SH-SY5Y (cell line): ENCODE data around the gene KRT73.

Source experiments
- GATA2 ChIP-seq: IDR thresholded peaks from 2 replicates; pipeline ENCODE4 v1.6.1; 2011; ENCODE audit warnings: mild to moderate bottlenecking, low read depth, low read length
- GATA3 ChIP-seq: IDR thresholded peaks from 2 replicates; pipeline ENCODE4 v1.6.1; 2011; ENCODE audit warnings: low read depth, mild to moderate bottlenecking, low read length, moderate library complexity

KRT73 gene

DNA sequence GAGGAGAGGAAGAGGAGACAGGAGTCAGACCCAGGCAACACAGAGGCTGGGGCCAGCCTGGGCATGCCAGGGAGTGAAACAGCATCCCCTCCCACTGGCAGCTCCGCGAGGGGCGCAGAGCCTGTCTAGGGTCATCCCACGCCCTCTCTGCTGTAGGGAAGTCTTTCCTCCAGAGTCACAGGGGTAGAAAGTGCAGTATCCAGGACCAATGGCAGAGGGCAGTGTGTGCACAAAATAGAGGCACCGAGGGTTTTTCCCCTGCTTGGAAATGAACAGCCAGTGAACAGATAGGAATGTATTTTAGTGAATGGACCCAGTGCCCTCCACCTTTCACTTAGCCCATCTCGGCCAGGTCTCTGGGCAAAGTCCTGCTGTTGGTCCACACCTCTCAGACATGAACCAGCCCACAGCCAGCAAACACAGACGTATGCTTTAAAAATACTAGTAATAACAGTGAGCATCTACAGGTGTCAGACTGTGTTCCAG, 35.3 kb downstream of the KRT73 start:
- TF ChIP-seq GATA2 = no peak
- TF ChIP-seq GATA3 = no peak

DNA sequence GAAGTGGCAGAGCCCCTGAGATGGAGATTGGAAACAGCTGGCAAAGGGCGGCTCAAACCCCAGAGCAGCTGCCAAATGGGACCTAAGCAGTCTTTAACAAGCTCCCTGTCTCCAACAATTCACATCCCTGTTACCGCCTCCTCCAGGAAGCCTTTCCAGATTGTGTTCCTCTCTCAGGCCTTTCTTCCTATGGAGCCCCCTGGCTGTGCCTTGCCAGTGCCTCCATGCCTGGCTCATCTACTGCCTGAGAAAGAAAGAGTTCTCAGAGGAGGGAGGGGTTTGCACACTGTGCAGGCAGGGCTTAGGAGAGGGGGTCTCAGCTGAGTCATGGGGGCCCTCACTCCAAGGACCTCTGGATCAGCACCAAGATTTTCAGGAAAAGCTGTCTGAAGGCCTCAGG, 35.9 kb downstream of the KRT73 start:
- TF ChIP-seq GATA2 = no peak
- TF ChIP-seq GATA3 = no peak

DNA sequence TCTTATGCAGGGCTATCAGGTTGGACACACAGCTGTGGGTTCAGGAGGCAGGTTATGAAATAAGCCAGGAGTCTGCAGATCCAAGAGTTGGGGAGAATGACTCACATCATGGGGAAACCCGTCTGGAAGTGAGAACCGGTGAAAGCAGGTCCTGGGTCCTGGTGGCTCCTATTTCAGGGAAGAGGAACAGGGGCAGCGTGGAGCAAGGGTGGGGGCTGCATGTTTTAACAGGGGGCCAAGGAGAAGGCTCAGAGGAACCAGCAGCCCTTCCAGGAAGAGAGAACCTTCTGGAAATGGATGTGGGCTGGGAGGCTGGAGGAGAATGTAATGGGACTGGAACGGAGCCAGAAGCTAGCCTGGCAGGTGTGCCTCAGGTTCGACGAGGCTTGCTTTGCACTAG, 36.9 kb downstream of the KRT73 start:
- TF ChIP-seq GATA2 = no peak
- TF ChIP-seq GATA3 = no peak

DNA sequence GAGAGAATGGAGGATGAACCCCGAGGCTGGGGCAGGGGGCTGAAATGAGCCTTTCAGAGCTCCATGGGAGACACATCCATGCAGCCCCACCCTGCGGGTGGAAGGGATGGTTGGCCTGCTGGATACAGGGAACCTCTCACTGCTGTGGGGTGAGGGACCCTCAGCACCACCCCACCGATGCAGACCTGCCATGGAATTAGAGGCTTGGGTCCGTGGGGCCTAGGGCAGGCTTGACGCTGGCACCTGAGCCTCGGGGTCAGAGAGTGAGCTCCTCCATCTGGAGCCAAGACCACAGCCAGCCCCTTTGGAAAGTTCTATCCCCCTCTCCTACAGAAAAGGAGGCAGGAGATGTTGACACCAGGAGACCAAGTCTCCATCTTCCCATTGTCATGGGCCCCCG, 37.3 kb downstream of the KRT73 start:
- no peak for TF ChIP-seq GATA2
- no peak for TF ChIP-seq GATA3

DNA sequence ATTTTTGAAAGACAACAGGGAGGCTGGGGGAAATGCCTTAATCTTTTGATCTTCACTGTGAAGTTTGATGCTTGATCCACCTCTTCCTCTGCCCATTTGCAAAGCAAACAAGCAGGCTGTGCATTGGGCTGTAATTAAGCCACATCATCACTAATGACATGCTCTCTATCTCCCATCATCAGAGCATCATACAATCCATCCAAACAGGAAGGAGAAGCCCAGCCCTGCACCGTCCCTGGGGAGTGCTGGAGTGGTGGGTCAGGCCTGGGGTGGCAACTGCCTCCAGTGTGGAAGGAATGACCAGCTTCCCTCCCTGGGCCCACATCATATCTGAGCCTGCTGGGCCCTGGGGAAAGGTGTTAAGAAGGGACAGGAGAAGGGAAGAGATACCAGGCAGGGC, 37.9 kb downstream of the KRT73 start:
- no peak for TF ChIP-seq GATA3
- TF ChIP-seq GATA2 = no peak

DNA sequence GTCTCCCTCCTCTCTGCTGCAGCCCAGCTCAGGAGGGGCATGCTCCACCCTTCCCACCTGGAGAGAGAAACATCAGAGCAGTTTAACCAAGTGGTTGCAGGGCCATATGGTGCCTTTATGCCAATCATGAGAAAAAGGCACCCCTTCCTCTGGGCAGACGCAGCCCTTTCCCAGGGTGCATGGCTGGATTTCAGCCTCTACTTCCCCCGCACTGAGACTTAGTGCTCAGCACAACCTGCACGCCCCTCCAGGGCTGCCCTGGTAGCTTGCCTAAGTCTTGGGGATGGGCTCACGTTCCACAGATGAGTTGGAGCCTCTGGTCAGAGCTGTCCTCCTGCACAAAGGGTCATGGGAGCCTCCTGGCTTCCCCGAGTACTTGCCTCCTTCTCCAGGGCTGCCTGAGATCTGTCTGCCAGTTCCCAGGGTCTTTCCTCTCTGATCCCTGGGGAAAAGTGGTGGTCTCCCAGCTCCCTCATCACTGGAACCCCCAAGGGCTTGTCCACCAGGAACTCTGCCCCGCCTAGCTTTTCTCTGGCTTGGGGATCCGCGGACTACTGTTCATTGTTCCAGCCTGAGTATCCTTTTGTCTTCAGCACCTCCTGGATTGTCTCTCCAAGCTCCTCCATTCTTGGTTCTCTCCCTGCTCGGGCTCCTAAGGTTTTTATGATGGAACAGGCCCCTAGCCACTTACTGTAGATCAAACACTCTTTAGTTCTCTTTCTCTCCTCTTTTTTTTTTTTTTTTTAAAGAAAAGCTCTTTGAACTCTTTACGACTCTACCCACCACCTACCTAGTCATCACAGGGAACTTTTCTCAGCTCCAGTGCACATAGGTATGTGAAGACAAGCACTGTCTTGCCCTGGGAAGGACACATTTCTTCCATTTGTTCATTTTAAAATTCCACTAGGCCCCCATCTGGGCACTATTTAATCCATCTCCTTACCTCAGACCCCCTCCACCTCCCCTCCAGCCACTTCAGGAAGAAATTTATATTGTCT, 38.6 kb downstream of the KRT73 start:
- TF ChIP-seq GATA2 (no peak), GATA3 (no peak)

DNA sequence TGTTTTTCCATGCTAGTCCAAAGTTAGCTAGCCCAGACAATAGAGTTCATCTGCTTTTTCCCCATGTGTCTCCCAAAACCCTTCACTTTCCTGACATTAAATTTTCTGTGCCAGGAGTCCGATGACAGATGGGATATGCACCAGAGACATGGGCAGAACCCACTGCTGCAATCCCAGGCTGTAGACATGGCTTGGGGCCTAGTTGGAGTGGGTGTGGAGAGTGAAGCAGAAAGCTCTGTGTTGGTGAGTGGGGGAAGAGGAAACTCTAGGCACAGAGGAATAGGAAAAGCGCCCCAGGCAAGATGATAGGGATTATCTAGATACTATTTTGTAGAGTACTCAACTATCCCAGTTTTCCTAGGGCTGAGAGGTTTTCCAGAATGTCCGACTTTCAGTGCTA, 39.9 kb downstream of the KRT73 start:
- TF ChIP-seq GATA2 = no peak
- TF ChIP-seq GATA3 = no peak

DNA sequence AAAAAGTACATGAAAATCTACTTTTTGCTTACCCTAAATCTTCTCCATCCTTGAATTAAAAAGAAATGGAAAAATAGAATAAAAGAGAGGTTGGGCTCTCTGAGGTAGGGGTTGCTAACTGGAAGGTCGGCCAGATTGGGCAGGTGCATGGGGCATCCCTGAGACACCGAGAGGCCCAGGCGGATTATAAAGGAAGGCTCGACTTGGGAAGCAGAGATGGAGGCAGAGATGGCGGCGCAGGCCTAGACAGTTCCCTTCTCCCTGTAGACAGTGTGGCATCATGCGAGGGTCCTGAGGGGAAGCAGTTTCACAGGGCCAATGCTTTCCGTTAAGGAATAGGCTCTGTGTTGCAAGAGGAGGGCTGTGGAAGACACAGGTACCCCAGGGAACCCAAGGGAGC, 41.0 kb downstream of the KRT73 start:
- no peak for TF ChIP-seq GATA2
- TF ChIP-seq GATA3 = no peak

DNA sequence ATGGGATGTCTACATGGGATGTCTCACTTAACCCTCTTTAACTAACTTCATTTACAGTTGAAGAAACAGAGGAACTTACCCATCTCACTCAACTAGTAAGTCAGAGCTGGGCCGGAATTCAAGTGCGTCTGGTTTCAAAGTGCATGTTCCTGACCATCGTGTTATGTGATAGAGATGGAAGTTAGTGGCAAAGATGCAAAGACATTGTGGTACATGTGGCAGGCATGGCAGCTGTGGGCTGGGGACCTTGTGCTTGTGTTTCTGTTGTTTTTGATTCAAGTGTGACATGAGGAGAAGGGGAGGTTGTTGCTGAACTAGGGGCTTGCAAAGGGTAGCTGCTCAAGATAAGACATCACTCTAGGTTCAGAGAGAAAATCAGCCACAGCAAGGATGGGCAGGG, 42.4 kb downstream of the KRT73 start:
- TF ChIP-seq GATA3 (no peak), GATA2 (no peak)

DNA sequence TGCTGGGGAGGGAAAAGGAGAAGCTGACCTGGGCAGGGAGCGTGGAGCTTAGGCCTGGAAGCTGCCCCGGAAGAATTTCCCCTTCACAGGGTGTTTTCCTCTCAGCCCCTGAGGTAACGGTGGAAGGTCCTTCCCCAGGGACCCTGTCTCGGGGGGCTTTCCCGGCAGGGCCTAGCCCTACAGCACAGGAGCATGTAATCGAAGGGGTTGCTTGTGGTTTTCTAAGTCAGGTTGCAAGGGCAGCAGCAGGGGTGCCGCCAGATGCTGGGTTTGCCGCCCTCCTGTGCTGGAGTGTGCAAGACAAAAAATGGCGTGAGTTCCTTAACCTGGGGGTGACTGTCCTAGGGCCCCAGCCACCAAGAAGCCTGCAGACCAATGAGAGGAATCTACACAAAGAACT, 43.1 kb downstream of the KRT73 start:
- TF ChIP-seq GATA2 = no peak
- TF ChIP-seq GATA3 = no peak

DNA sequence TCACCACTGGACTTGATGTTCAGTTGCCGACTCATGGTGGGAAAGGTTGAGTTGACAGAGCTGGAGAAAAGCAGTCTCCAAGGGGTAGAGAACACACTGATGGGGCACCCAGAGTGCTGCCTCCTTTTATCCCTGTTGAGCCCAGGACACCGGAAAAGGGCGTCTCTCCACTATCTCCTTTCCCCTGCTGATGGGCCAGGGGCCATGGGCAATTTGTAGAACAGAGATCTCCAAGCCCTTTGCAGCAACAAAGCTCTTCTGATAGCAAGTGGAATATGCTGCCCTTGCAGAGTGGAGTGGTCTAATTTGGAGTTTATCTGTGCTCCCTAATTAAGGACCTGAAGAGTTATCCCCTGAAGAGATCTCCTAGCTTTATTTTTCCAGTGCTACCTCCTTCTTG, 44.6 kb downstream of the KRT73 start, which contains the start of gene KRT74:
Gene KRT74, minus strand, starts transcription at position 101 of the 400 bp plus-strand sequence. Its CDS starts 66 bp downstream, at position 35.
- TF ChIP-seq GATA2 (no peak), GATA3 (no peak)

DNA sequence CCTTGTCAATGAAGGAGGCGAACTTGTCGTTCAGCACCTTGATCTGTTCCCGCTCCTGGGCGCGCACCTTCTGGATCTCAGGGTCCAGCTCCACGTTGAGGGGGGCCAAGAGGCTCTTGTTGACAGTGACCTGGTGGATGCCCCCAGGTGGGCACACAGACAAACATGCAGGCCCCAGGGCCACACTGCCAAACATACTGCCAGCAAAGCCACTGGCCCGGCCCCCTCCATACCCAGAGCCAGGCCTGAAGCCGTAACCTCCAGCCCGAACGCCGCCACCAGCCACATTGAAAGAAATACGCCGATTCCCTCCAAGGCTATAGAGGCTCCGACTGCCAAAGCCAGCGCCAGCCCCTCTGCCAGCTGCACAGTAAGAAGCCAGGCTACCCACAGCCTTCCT, 45.1 kb downstream of the KRT73 start:
- no peak for TF ChIP-seq GATA3
- no peak for TF ChIP-seq GATA2

DNA sequence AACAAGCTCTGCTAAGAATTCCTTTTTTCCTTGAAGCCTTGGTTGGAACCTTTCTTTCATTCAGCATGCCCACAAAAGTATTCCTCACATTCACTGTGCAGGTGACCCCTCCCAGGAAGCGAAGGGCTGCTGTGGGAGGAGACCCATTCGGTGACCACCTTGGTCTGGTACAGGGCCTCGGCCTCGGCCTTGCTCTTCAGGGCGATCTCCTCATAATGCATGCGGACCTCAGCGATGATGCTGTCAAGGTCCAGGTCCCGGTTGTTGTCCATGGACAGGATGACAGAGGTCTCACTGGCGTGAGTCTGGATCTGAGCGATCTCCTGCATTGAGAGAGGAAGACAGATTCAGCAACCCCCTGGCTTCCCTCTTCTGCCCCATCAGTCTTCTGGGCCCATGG, 47.8 kb downstream of the KRT73 start:
- TF ChIP-seq GATA2 = no peak
- no peak for TF ChIP-seq GATA3

DNA sequence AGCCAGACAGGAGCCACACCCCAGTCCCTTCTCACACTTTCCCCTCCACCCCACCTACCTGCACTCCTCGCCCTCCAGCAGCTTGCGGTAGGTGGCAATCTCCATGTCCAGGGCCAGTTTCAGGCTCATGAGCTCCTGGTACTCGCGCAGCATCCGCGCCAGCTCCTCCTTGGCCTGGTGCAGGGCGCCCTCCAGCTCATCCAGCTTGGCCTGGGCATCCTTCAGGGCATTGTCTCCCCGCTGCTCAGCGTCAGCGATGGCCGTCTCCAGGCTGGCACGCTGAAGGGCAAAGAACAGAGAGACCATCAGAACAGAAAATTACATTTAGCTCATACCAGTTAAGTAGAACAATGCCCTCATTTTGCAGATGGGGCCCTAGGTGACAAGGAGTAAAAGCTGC, 50.2 kb downstream of the KRT73 start:
- TF ChIP-seq GATA3 (no peak), GATA2 (no peak)

DNA sequence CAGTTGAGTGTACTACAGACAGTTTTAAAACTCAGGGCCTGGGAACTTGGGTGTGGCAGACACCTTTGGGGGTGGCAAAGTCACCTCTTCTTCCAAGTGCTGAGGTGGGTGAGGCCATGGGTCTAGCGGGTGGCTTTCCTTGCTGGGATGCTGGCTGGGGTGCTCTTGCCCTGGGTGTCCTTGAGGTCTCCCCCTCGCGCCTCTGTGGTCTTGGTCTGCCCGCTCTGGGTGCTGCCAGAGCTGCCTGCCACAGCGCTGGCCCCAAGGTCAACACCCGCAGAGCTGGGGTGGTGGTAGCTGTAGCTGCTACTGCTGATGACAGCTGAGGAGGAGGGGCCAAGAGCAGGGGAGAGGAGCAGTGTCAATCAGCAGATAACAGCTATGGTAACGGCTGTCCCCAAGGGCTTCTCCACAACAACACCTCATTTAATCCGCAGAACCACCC, 51.5 kb downstream of the KRT73 start:
- TF ChIP-seq GATA3 = no peak
- TF ChIP-seq GATA2 = no peak
